ENCODE results near the gene PDCL2. TPM values are rescaled to one million over a fixed set of nuclear protein-coding genes. Genes with fewer than 3 reads are reported as not detected.

The PDCL2 gene, protein sequence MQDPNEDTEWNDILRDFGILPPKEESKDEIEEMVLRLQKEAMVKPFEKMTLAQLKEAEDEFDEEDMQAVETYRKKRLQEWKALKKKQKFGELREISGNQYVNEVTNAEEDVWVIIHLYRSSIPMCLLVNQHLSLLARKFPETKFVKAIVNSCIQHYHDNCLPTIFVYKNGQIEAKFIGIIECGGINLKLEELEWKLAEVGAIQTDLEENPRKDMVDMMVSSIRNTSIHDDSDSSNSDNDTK
- total RNA-seq, result not detected
- polyA plus RNA-seq, result not detected
- long read RNA-seq, donor 1, result 0 reads
- long read RNA-seq, donor 2, result 0 reads
- long read RNA-seq, donor 3, result 0 reads

DNA sequence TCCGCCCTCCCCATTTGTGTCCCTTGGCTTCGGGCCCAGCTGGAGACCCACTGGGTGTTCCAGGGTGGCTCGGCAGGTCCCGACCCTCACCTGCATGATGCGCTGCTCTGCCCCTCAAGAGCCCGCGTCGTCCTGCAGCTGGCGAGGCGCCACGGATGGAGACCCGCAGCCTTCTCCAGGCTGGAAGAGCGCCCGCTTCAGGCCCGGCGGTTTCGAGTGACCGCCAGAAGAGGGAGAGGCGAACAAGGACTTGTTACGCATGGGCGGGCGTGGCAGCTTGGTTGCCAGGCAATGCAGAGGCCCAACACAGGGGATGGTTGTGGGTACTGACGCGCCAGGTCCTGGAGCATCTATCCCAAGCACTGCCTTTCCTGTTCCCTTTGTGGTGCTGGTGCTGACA, at the start of gene PDCL2:
Gene PDCL2, minus strand, starts transcription at position 232 of the 400 bp plus-strand sequence. Its CDS starts 136 bp downstream, at position 96.
- DNase-seq, result no peak
- WGBS, 2 donors, result 89 to 91% methylated on average over 24 of the region's 24 CpGs
- intact Hi-C loops (cut with DNase I), result no loop called here
- H3K36me3 ChIP-seq, result no peaks in the 10 kb centered on the region
- H3K9me3 ChIP-seq, result peaks cover 0 to 21% (median 0%) of the 10 kb centered on the region in 11 donors
- TF ChIP-seq, protein P1, sequence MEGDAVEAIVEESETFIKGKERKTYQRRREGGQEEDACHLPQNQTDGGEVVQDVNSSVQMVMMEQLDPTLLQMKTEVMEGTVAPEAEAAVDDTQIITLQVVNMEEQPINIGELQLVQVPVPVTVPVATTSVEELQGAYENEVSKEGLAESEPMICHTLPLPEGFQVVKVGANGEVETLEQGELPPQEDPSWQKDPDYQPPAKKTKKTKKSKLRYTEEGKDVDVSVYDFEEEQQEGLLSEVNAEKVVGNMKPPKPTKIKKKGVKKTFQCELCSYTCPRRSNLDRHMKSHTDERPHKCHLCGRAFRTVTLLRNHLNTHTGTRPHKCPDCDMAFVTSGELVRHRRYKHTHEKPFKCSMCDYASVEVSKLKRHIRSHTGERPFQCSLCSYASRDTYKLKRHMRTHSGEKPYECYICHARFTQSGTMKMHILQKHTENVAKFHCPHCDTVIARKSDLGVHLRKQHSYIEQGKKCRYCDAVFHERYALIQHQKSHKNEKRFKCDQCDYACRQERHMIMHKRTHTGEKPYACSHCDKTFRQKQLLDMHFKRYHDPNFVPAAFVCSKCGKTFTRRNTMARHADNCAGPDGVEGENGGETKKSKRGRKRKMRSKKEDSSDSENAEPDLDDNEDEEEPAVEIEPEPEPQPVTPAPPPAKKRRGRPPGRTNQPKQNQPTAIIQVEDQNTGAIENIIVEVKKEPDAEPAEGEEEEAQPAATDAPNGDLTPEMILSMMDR (IDR thresholded peaks at IDR 0.05), result no peak
- no peak within 1 kb of the TSS for H3K4me3 ChIP-seq
- H3K27me3 ChIP-seq, result no peaks in the 10 kb centered on the region
- H3K4me1 ChIP-seq, result no peaks in the 10 kb centered on the region
- H3K27ac ChIP-seq, result no peak within 1 kb of the TSS
- ATAC-seq, result no peak

DNA sequence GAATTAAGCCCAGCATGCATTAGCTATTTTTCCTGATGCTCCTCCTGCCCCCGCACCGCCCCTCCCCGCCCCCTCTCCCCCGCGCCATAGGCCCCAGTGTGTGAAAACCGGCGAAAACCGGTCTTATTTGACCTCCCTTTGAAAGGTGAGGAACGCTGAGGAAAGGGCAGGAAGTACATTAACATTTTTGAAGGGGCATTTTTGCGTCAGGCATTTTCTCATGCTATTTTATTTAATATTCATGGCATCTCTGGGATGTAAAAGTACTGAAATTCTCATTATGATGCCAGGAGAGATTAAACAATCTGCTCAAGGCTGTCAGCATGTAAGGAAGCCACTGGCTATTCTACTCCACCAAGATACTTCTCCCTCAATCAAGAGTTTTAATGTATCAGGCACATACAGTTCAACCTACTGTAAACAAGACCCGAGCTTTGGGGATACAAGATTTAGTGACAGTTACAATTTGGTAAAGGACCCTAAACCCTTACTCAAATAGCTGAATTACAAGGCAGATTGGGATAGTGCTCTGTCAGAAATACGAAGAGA, 45.3 kb upstream of the PDCL2 start:
- H3K4me3 ChIP-seq, result no peak overlapping the region
- TF ChIP-seq, protein P1 (IDR thresholded peaks at IDR 0.05), result no peak
- peaks cover 0 to 21% (median 11%) of the 10 kb centered on the region in 9 donors for H3K4me1 ChIP-seq
- ATAC-seq (no peak), DNase-seq (no peak)
- H3K27me3 ChIP-seq, result peaks cover 9 to 76% (median 66%) of the 10 kb centered on the region in 7 donors
- H3K27ac ChIP-seq, result no peak overlapping the region
- no peaks in the 10 kb centered on the region for H3K9me3 ChIP-seq
- H3K36me3 ChIP-seq, result no peaks in the 10 kb centered on the region
- 31 to 40% methylated on average over 12 of the region's 12 CpGs for WGBS, 2 donors
- intact Hi-C loops (cut with DNase I), result no loop called here

DNA sequence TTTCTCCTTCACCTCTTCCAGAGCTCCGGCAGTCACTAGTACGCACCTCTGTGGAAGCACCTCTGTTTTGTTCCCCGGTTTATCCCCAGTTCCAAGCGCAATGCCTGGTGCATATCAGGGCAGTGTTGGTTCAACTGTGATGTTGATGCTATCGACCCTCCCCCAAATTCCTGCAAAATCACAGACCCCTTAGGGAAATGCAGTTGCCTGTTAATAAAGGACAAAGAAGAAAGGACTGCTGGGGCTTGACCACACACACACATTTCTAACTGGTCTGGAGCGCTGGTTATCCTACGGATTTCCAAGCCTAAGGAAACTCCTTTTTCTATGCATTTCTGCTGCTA, 44.6 kb upstream of the PDCL2 start:
- intact Hi-C loops (cut with DNase I), result no loop called here
- 11 to 20% methylated on average over 7 of the region's 7 CpGs for WGBS, 2 donors
- H3K4me1 ChIP-seq, result peaks cover 0 to 21% (median 11%) of the 10 kb centered on the region in 9 donors
- no peaks in the 10 kb centered on the region for H3K9me3 ChIP-seq
- TF ChIP-seq, protein P1 (IDR thresholded peaks at IDR 0.05), result no peak
- H3K27ac ChIP-seq, result no peak overlapping the region
- H3K27me3 ChIP-seq, result peaks cover 9 to 83% (median 72%) of the 10 kb centered on the region in 7 donors
- no peaks in the 10 kb centered on the region for H3K36me3 ChIP-seq
- H3K4me3 ChIP-seq, result peak overlapping the region in 7 of 10 donors; percentile 15 to 48 (median 43)
- DNase-seq, result no peak
- ATAC-seq, result no peak

DNA sequence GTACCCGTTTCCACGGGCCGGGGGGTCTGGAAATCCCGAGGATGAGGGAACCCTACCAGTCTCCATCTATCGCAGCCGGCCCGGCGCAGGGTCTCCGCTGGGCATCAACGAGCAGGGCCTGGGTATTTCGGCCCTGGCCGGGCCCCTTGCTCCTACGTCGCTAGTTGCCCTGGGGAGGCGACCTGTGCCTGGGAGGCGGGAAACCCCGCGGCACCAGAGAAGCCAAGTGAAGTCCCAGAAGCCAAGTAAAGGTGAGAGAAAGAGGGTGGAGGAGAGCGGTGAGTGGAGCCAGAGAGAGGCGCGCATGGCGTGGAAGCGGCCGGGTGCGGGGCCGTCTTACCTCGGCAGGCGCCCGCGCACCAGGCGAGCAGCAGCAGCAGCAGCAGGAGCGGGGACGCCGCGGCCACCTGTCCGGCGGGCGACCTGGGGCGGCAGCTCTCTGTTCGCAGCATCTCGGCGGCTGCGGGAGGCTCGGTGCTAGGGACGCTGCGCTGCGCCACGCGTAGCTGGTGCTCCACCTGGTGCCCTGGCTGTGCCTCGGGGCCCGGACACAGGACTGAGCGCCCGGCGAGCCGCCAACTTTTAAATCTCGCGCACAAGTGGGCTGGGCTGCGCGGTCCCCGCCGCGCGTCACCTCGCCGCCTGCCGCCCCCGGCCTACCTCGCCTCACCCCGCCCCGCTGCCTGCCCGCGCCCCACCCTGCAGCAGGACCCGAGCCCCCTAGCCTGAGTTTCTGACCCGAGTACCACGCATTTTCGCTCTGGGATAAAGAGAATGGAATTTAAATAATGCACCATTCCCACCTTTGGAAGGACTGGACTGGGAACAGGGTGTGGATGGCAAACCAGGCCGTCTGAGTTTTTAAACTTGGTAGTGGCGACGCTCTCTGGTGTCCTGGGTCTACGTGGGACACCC, 44.0 kb upstream of the PDCL2 start, which contains the start of gene NMU:
Gene NMU, minus strand, starts transcription at position 558 of the 915 bp plus-strand sequence. Its CDS starts 106 bp downstream, at position 452.
- intact Hi-C loops (cut with DNase I), result no loop called here
- peak in 6 of 8 donors; percentile 42 to 81 (median 66) for ATAC-seq

More for the DNA sequence above, 44.0 kb upstream of the PDCL2 start, which contains the start of gene NMU:
- H3K27ac ChIP-seq, result no peak within 1 kb of the TSS
- no peaks in the 10 kb centered on the region for H3K9me3 ChIP-seq
- TF ChIP-seq, protein P1 (IDR thresholded peaks at IDR 0.05), result peak in 2 of 9 donors; percentile 22 to 28
- WGBS, 2 donors, result 1% methylated on average over 71 to 80 of the region's 80 CpGs
- peaks cover 9 to 85% (median 78%) of the 10 kb centered on the region in 7 donors for H3K27me3 ChIP-seq
- H3K4me3 ChIP-seq, result peak within 1 kb of the TSS; percentile 15 to 48 (median 40)
- peaks cover 0 to 21% (median 11%) of the 10 kb centered on the region in 9 donors for H3K4me1 ChIP-seq
- DNase-seq, result peak; percentile 18 to 34
- no peaks in the 10 kb centered on the region for H3K36me3 ChIP-seq
